Lung (tissue), 12 donors: Measurements from ENCODE around the gene MEIS2. TPM values are rescaled to one million over a fixed set of nuclear protein-coding genes. Genes with fewer than 3 reads are reported as not detected.

Source experiments
- ATAC-seq: fragments of 200-7000 bp; cut with Tn5 transposase; one replicate; pipeline ENCODE4 v1.9.1; 2020; ENCODE audit warnings: moderate number of reproducible peaks; ENCODE audit not compliant: insufficient read depth, low FRiP score
- DNase-seq, 3 donors: peaks; one replicate each; pipeline ENCODE4 v3.0.0-alpha.2; 2013 to 2017
- H3K27ac ChIP-seq, 2 donors: one replicate each; pipeline ENCODE4 v1.5.1; 2013; ENCODE audit warnings: mild to moderate bottlenecking in 2 of 2, moderate library complexity in 2 of 2, control low read depth in 1 of 2, inconsistent platforms in 1 of 2, low read depth in 1 of 2, low read length in 1 of 2
- H3K27me3 ChIP-seq, 3 donors: one replicate each; pipeline ENCODE4 v1.5.1; 2013; ENCODE audit warnings: low read length in 2 of 3; ENCODE audit not compliant: control insufficient read depth in 3 of 3, insufficient read depth in 3 of 3
- H3K36me3 ChIP-seq, 4 donors: one replicate each; pipeline ENCODE4 v1.5.1; 2013; ENCODE audit warnings: low read length in 4 of 4, mild to moderate bottlenecking in 1 of 4, moderate library complexity in 1 of 4; ENCODE audit not compliant: control insufficient read depth in 4 of 4, insufficient read depth in 4 of 4
- H3K4me1 ChIP-seq, 5 donors: one replicate each; pipeline ENCODE4 v1.5.1; 2013; ENCODE audit warnings: low read length in 5 of 5, mild to moderate bottlenecking in 2 of 5, moderate library complexity in 1 of 5; ENCODE audit not compliant: control insufficient read depth in 5 of 5, insufficient read depth in 5 of 5
- H3K4me3 ChIP-seq: one replicate; pipeline ENCODE4 v1.5.1; 2013; ENCODE audit warnings: mild to moderate bottlenecking, control low read depth, moderate library complexity
- H3K9ac ChIP-seq, 2 donors: one replicate each; pipeline ENCODE4 v1.5.1; 2013; ENCODE audit warnings: low read length in 2 of 2, control low read depth in 1 of 2; ENCODE audit not compliant: insufficient read depth in 1 of 2
- H3K9me3 ChIP-seq, 4 donors: one replicate each; pipeline ENCODE4 v1.5.1; 2013; ENCODE audit warnings: low read length in 3 of 4, mild to moderate bottlenecking in 1 of 4, moderate library complexity in 1 of 4; ENCODE audit not compliant: control insufficient read depth in 4 of 4, insufficient read depth in 3 of 4
- WGBS, 2 donors: extraction: QIAGEN DNeasy Blood & Tissue Kit; methylation state at CpG; one replicate each; pipeline ENCODE4 v1.1.7; 2013; 5-methylcytosine and 5-hydroxymethylcytosine counted together
- polyA plus RNA-seq, 2 donors: library from polyadenylated mRNA; stranded (reverse); fragments of 200-250 nt; gene quantifications; one replicate each; pipeline ENCODE4 v1.2.1, GENCODE V29; 2013
- total RNA-seq, 2 donors: library from RNA; depleted of rRNA in 1 of 2; stranded (reverse); fragments of >200 nt in 1 of 2; gene quantifications; one replicate each; pipeline ENCODE4 v1.2.1, GENCODE V29; 2014 to 2021
- TF ChIP-seq, protein P1 (sequence below): IDR thresholded peaks from 2 replicates; pipeline ENCODE4 v1.5.1; 2012; ENCODE audit warnings: mild to moderate bottlenecking; ENCODE audit errors: control extremely low read depth, extremely low read depth
- donor health status: control.
- donor health status: control.
- donor health status: Bipolar disorder and iron deficiency.
- donor health status: healthy.
- donor health status: DM: yes; HTN: yes; CAD: no.

The MEIS2 gene
- total and polyA plus RNA-seq, 4 donors: 5.6 to 47.5 (median 13.7) TPM

- no peaks in the 10 kb centered on the region for H3K27me3 ChIP-seq
- H3K9me3 ChIP-seq: no peaks in the 10 kb centered on the region
- DNase-seq (peak in 1 of 3 donors; percentile 17), ATAC-seq (peak; percentile 68)
- H3K4me3 ChIP-seq: no peak overlapping the region
- peaks cover 0 to 27% (median 14%) of the 10 kb centered on the region in 5 donors for H3K4me1 ChIP-seq
- H3K9ac ChIP-seq: no peak overlapping the region
- TF ChIP-seq, protein P1, sequence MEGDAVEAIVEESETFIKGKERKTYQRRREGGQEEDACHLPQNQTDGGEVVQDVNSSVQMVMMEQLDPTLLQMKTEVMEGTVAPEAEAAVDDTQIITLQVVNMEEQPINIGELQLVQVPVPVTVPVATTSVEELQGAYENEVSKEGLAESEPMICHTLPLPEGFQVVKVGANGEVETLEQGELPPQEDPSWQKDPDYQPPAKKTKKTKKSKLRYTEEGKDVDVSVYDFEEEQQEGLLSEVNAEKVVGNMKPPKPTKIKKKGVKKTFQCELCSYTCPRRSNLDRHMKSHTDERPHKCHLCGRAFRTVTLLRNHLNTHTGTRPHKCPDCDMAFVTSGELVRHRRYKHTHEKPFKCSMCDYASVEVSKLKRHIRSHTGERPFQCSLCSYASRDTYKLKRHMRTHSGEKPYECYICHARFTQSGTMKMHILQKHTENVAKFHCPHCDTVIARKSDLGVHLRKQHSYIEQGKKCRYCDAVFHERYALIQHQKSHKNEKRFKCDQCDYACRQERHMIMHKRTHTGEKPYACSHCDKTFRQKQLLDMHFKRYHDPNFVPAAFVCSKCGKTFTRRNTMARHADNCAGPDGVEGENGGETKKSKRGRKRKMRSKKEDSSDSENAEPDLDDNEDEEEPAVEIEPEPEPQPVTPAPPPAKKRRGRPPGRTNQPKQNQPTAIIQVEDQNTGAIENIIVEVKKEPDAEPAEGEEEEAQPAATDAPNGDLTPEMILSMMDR: no peak
- H3K27ac ChIP-seq: peak overlapping the region in 1 of 2 donors; percentile 83
- H3K36me3 ChIP-seq: peaks cover 0 to 6% (median 3%) of the 10 kb centered on the region in 4 donors
These were observed 53.3 kb downstream of the MEIS2 start for GRCh38 chr15:37046876-37047614.

DNA sequence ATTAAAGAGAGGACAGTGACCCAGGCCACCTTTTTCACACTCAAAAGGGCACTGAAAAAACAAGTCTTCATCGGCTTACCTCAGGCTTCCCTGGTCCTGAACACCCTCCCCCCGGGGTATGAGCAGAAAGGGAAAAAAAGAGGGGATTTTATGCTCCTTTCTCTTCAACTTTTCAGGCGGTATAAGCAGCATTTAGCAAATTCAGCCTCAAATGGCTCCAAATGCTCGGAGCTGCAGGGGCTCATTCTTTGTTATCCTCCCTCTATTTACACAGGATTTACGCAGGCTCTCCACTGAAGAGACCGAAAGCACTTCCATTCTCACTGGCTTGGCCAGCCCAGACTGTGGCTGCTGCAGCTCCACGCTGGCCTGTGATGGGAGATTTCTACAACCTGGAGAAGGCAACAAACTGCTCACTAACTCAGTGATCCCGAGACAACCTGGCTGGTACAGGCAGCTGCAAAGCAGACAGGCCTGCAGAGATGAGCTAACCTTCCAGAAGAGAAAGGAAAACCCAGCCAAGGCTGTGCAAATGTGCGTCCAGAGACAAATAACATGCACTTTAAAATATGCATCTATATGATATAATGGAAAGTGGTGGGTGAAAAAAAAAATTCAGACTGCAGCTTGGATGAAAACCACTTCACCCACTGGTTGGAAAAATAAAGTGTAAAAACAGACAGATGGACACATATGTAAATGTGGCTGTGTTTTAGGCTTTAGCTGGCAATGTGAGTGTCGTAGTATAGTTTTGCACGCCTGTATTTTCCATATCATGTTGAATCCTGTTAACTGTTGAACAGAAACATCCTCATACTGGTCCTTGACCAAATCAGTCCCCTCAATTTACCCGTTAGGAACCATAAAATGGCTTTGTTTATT is 54.2 kb downstream of the MEIS2 start:
- WGBS, 2 donors: 69 to 76% methylated on average over 12 of the region's 12 CpGs
- Histone ChIP-seq H3K9ac (peak overlapping the region in 1 of 2 donors; percentile 37), H3K4me3 (no peak overlapping the region), H3K9me3 (no peaks in the 10 kb centered on the region), H3K27ac (peak overlapping the region in 1 of 2 donors; percentile 7), H3K4me1 (peaks cover 0 to 27% (median 14%) of the 10 kb centered on the region in 5 donors), H3K27me3 (no peaks in the 10 kb centered on the region), H3K36me3 (peaks cover 0 to 8% (median 2%) of the 10 kb centered on the region in 4 donors)
- TF ChIP-seq, protein P1: no peak
- ATAC-seq: no peak
- DNase-seq: peak; percentile 50 to 72 (median 63)

DNA sequence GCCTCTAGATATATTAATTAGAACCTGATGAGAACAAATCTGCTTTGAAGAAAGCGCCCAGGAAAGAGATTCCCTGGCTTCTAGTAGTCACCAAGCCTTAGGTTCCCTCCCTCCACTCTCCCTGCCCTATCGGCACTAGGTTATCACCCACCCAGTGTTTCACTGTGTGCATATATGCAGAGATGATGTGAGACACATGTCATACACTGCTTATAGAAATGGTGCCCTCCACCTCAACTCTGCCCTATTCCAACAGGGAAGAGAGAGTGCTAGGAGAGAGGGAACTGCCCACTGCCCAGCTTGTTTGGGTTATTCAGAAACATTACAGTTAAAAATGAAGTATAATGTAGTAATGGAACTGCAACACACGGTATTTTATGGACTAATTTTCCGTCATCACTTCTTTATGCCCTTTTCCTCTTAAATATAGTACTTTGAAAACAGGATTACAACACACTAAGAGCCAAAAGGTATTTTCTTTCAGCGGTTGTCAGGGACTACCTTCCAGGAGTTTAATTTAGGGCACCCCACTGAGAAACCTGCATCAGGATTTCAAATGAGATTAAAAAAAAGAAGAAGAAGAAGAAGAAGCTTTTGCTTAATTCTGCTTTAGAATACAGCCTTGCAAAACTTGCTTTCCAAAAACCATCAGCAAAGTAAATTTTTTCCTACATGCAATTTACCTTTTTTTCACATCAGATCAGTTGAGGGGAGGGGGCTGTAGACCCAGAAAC is 55.3 kb downstream of the MEIS2 start:
- WGBS, 2 donors: 82 to 87% methylated on average over 5 of the region's 5 CpGs
- Histone ChIP-seq H3K4me3 (no peak overlapping the region), H3K27me3 (no peaks in the 10 kb centered on the region), H3K4me1 (peaks cover 0 to 27% (median 19%) of the 10 kb centered on the region in 5 donors), H3K36me3 (peaks cover 0 to 8% (median 0%) of the 10 kb centered on the region in 4 donors), H3K9ac (no peak overlapping the region), H3K9me3 (no peaks in the 10 kb centered on the region), H3K27ac (no peak overlapping the region)
- DNase-seq (peak in 1 of 3 donors; percentile 18), ATAC-seq (no peak)
- TF ChIP-seq, protein P1: no peak
